Natural killer cell (primary cell): ENCODE measurements around the gene CDH8. TPM values are rescaled to one million over a fixed set of nuclear protein-coding genes. Genes with fewer than 3 reads are reported as not detected.
"Not testable (repeated sequence)": the region's sequence is repeated elsewhere in the genome, so short reads cannot be mapped to it uniquely, and the experiment has no call there.

Experiments
- ATAC-seq, 3 donors: fragments of 150-1000 bp in 2 of 3; fragments of 200-7000 bp in 1 of 3; cut with Tn5 transposase; 1 replicate in 1 of 3; 2 replicates in 2 of 3; pipeline ENCODE4 v1.10.0; 2021; ENCODE audit warnings: mild to moderate bottlenecking in 2 of 3, moderate library complexity in 2 of 3
- DNase-seq, 2 donors: peaks; one replicate each; pipeline versions ENCODE4 v3.0.0 to v3.0.0-alpha.2; 2013 to 2021; ENCODE audit warnings: mixed read lengths in 1 of 2
- H3K27ac ChIP-seq: one replicate; pipeline ENCODE4 v1.5.1; 2013; ENCODE audit warnings: mild to moderate bottlenecking, low read length
- H3K27me3 ChIP-seq: one replicate; pipeline ENCODE4 v1.6.1; 2013; ENCODE audit warnings: low read length; ENCODE audit not compliant: control insufficient read depth, insufficient read depth
- H3K36me3 ChIP-seq: one replicate; pipeline ENCODE4 v1.6.1; 2013; ENCODE audit warnings: low read length; ENCODE audit not compliant: control insufficient read depth, insufficient read depth
- H3K4me1 ChIP-seq: one replicate; pipeline ENCODE4 v1.6.1; 2013; ENCODE audit warnings: low read length; ENCODE audit not compliant: control insufficient read depth, insufficient read depth
- H3K4me3 ChIP-seq: one replicate; pipeline ENCODE4 v1.5.1; 2013; ENCODE audit warnings: low read length
- H3K9me3 ChIP-seq: one replicate; pipeline ENCODE4 v1.6.1; 2013; ENCODE audit warnings: low read length; ENCODE audit not compliant: control insufficient read depth, insufficient read depth
- H3K27ac Mint-ChIP-seq, 2 donors: one replicate each; pipeline ENCODE4 v1.8.0; 2022; ENCODE audit warnings: mild to moderate bottlenecking in 2 of 2, mixed read lengths in 2 of 2, moderate library complexity in 1 of 2
- H3K27me3 Mint-ChIP-seq, 2 donors: one replicate each; pipeline ENCODE4 v1.8.0; 2022; ENCODE audit warnings: low read depth in 2 of 2, mixed read lengths in 2 of 2
- H3K36me3 Mint-ChIP-seq: one replicate; pipeline ENCODE4 v1.8.0; 2022; ENCODE audit warnings: mixed read lengths
- H3K4me1 Mint-ChIP-seq, 2 donors: one replicate each; pipeline ENCODE4 v1.8.0; 2022; ENCODE audit warnings: mixed read lengths in 2 of 2
- H3K4me3 Mint-ChIP-seq: one replicate; pipeline ENCODE4 v1.8.0; 2022; ENCODE audit warnings: mild to moderate bottlenecking, moderate library complexity, mixed read lengths
- H3K9me3 Mint-ChIP-seq, 2 donors: one replicate each; pipeline ENCODE4 v1.8.0; 2022; ENCODE audit warnings: mixed read lengths in 2 of 2
- CTCF ChIP-seq: fragments of 200-600 bp; IDR thresholded peaks from one replicate; pipeline ENCODE4 v1.8.0; 2022; ENCODE audit warnings: antibody characterized with exemption
- WGBS: methylation state at CpG from one replicate; pipeline ENCODE4 v1.1.7; 2013; ENCODE audit warnings: missing lambda C conversion rate; ENCODE audit not compliant: insufficient coverage; 5-methylcytosine and 5-hydroxymethylcytosine counted together
- intact Hi-C: fragments of 100-400 bp; cut with micrococcal nuclease; formaldehyde crosslinking; loops from one replicate; pipeline ENCODE4 v1.14.2; 2022
- total RNA-seq, 4 donors: library from RNA; stranded (reverse); fragments of 120-200 nt in 1 of 4; gene quantifications; one replicate each; pipeline versions ENCODE4 v1.2.3 to v1.2.4, GENCODE V29; 2013 to 2022

The CDH8 gene
- total RNA-seq, 3 donors from 2014 or later (not counting 1 experiment from before 2014, with no cell fraction given) = not detected

- ATAC-seq = no peak
- no peak overlapping the region for H3K27ac Mint-ChIP-seq
- H3K9me3 Mint-ChIP-seq = peaks cover 6 to 8% of the 10 kb centered on the region in 2 donors
- TF ChIP-seq CTCF = no peak
- H3K36me3 ChIP-seq = no peaks in the 10 kb centered on the region
- WGBS = 89% methylated on average over 1 of the region's 3 CpGs
- H3K4me3 ChIP-seq = no peak overlapping the region
- H3K4me1 Mint-ChIP-seq = no peaks in the 10 kb centered on the region
- H3K9me3 ChIP-seq = peaks cover under 1% of the 10 kb centered on the region
- no peaks in the 10 kb centered on the region for H3K4me1 ChIP-seq
- H3K27me3 ChIP-seq = no peaks in the 10 kb centered on the region
- H3K36me3 Mint-ChIP-seq = peaks cover 5% of the 10 kb centered on the region
- no peak overlapping the region for H3K4me3 Mint-ChIP-seq
- no peak overlapping the region for H3K27ac ChIP-seq
- no peak for DNase-seq
- intact Hi-C loops = no loop called here
- H3K27me3 Mint-ChIP-seq = no peaks in the 10 kb centered on the region
Measured at GRCh38 chr16:61921373-61921772, 114.9 kb downstream of the CDH8 start.

- H3K4me1 ChIP-seq, ATAC-seq, H3K27me3 ChIP-seq, intact Hi-C loops, H3K36me3 ChIP-seq, H3K27ac Mint-ChIP-seq, H3K27ac ChIP-seq, H3K4me1 Mint-ChIP-seq, H3K36me3 Mint-ChIP-seq, H3K9me3 ChIP-seq, H3K27me3 Mint-ChIP-seq, DNase-seq, H3K4me3 ChIP-seq, H3K4me3 Mint-ChIP-seq: not testable (repeated sequence)
- WGBS = 85% methylated on average over 15 of the region's 37 CpGs
- H3K9me3 Mint-ChIP-seq = peaks cover 8 to 11% of the 10 kb centered on the region in 2 donors
Measured at GRCh38 chr16:61917865-61918826, 118.1 kb downstream of the CDH8 start.

- Histone ChIP-seq H3K4me1 (no peaks in the 10 kb centered on the region), H3K9me3 (no peaks in the 10 kb centered on the region), H3K36me3 (no peaks in the 10 kb centered on the region), H3K27me3 (no peaks in the 10 kb centered on the region), H3K27ac (no peak overlapping the region), H3K4me3 (no peak overlapping the region)
- intact Hi-C loops = no loop called here
- peaks cover 15 to 16% of the 10 kb centered on the region in 2 donors for H3K9me3 Mint-ChIP-seq
- H3K27ac Mint-ChIP-seq = no peak overlapping the region
- ATAC-seq (no peak), DNase-seq (no peak)
- H3K4me3 Mint-ChIP-seq = no peak overlapping the region
- peaks cover 6% of the 10 kb centered on the region for H3K36me3 Mint-ChIP-seq
- WGBS = no CpG with 5 or more reads among the region's 3 CpGs
- H3K4me1 Mint-ChIP-seq = no peaks in the 10 kb centered on the region
- no peaks in the 10 kb centered on the region for H3K27me3 Mint-ChIP-seq
- TF ChIP-seq CTCF = no peak
Measured at GRCh38 chr16:61915569-61915968, 120.7 kb downstream of the CDH8 start.

- Mint-ChIP-seq H3K27me3 (no peaks in the 10 kb centered on the region), H3K4me1 (no peaks in the 10 kb centered on the region), H3K27ac (no peak overlapping the region), H3K36me3 (no peaks in the 10 kb centered on the region), H3K4me3 (no peak overlapping the region), H3K9me3 (peaks cover 14% of the 10 kb centered on the region in 2 donors)
- Histone ChIP-seq H3K4me1 (no peaks in the 10 kb centered on the region), H3K4me3 (no peak overlapping the region), H3K36me3 (no peaks in the 10 kb centered on the region), H3K27me3 (no peaks in the 10 kb centered on the region), H3K9me3 (peaks cover 4% of the 10 kb centered on the region), H3K27ac (no peak overlapping the region)
- 95% methylated on average over 3 of the region's 3 CpGs for WGBS
- no peak for TF ChIP-seq CTCF
- no peak for ATAC-seq
- no peak for DNase-seq
- intact Hi-C loops = no loop called here
Measured at GRCh38 chr16:61909074-61909473, 127.2 kb downstream of the CDH8 start.
